Right forelimb (tissue), 1 donor: ENCODE measurements around the gene ARHGEF10L.

Experiments
- DNase-seq: peaks from one replicate; pipeline ENCODE4 v3.0.0-alpha.2; 2018

Gene ARHGEF10L

DNA sequence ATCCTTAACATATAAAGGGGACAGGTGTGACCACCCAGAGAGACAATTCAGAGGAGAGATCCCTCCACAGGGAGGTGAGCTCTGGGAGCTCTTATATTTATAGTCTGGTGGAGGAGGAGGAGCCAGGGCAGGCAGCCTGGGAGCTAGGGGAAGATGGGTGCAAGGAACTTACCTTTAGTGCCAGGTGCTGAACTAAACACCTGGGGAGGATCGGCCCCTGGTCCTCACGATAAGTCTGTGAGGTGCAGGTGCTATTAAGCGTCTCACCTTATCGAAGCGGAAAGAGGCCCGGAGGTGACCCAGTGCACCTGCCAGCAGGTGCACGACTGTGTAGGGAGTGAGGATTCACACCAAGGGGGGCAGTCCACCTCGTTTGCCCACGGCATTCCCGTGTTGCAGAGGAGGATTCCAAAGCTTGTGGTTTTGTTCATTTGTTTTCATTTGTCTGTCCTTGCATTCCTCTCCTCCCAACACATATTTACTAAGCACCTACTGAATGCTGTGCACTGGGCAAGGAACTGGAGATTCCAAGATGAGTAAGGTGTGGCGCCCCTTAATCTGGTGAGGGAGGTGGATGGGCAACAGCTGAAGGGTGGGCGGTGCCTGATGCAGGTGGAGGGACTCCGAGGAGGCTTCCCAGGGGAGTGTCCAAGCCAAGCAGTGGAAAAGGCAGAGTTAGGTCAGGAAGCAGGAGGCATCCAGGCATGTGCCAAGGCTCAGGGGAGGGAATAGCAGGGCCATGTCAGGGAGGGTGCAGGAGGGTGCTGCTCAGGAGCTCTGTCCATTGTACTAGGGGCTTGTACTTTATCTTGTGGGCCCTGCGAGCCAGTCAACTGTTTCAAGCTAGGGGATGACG, 11.5 kb downstream of the ARHGEF10L start:
- no peak for DNase-seq

GRCh38 chr1:17551755-17552234, 12.3 kb downstream of the ARHGEF10L start:
- no peak for DNase-seq

DNA sequence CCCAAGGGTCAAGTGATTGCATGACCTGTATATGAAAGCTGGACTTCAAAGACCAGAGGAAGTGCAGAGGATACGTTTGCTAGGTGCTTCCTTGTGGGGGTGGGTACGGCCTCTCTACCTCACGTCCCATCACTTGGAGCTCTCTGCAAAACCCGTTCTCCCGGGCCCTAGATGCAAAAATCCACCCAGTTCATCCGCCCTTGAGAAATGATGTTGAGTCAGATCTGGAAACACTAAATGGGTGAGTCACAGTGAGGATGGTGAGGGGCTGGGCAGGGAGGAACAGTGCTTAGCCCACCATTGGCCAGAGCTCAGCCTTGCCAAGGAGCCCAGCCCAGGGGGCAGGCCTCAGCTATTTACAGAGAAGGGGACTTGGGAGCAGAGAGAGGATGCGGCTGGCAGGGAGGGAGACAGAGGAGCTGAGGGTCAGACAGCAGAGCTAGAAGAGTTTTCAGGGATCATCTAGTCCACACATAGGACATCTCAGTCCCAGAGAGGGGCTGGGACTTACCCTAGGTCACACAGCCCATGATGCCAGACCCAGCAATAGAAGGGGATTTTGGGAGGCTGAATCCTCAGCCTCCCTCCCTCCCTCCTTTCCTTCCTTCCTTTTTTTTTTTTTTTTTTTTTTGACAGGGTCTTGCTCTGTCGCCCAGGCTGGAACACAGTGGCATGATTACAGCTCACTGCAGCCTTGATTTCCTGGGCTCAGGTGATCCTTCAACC, 14.6 kb downstream of the ARHGEF10L start:
- no peak for DNase-seq

GRCh38 chr1:17554954-17555353, 15.5 kb downstream of the ARHGEF10L start:
- no peak for DNase-seq

DNA sequence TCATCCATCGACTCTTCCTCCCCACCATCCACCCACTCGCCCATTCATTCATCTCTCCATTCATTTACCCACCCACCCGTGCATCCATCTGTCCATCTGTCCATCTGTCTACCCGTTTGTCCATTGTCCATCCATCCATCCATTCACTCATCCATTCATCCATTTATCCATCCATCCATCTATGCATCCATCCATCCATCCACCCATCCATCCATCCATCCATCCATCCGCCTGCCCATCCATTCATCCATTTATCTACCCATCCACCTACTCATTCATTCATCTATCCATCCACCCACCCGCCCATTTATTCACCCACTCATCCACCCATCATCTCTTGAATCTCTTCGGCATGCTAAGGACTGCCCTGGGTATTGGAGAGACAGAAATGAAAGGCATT, 18.5 kb downstream of the ARHGEF10L start:
- DNase-seq, result no peak

- DNase-seq, result no peak
These were observed 19.0 kb downstream of the ARHGEF10L start for GRCh38 chr1:17558541-17558940.

GRCh38 chr1:17558954-17559614, 19.6 kb downstream of the ARHGEF10L start:
- no peak for DNase-seq

- no peak for DNase-seq
These were observed 20.3 kb downstream of the ARHGEF10L start for GRCh38 chr1:17559615-17560419.

DNA sequence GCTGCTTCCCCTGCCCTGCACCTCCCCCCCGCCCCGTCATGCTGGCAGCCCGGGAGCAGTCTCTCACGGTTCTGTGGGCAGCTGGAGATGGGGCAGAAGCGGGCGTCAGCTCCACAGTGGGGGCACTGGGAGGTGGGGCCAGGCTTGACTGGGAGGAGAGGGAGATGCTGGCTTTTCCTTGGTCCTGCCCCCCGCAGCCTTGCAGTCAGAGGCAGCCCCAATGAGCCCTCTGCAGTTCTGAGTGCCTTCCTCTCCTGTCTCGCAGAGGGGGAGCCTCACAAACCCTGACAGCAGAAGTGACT, 21.7 kb downstream of the ARHGEF10L start:
- DNase-seq, result no peak

- DNase-seq, result no peak
These were observed 22.1 kb downstream of the ARHGEF10L start for GRCh38 chr1:17561561-17561985.

GRCh38 chr1:17562375-17562774, 22.9 kb downstream of the ARHGEF10L start:
- no peak for DNase-seq

GRCh38 chr1:17563494-17564281, 24.2 kb downstream of the ARHGEF10L start:
- no peak for DNase-seq

GRCh38 chr1:17564458-17565393, 25.2 kb downstream of the ARHGEF10L start:
- DNase-seq, result no peak

GRCh38 chr1:17565461-17566252, 26.2 kb downstream of the ARHGEF10L start:
- DNase-seq, result no peak

DNA sequence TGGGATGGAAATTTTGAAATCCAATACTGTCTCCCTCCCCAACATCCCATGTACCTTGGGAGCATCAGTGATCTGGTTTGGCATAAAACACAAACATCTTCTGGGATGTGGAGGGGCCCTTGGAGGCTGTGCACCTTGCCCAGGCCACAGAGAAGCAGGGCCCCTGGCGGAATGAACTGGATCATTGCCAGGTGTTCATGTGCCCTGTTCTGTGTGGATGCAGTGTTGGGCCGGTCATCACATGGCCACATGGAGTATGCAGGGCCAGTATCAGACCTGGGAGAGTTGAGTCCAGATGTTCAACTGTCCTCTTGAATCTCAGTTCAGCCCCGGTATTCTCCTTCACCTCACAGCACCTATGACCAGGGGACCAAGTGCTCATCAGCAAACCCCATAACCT, 26.9 kb downstream of the ARHGEF10L start:
- DNase-seq, result no peak

GRCh38 chr1:17566892-17567291, 27.4 kb downstream of the ARHGEF10L start:
- DNase-seq, result no peak

DNA sequence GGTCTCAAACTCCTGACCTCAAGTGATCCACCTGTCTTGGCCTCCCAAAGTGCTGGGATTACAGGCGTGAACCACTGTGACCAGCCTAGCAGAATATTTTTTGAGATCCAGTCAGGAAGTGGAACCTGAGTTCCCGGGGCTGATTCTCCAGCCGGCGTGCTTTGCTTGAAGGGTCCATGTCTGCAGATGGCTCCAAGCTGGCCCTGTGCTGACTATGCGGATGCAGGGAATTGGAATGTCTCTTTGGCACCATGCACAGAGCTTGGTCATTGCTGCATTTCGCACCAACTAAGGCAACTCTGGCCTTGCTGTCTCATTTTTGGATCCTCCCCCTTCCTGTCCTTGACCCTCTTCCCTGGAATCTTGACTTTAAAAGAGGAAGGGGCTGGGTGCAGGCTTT, 28.1 kb downstream of the ARHGEF10L start:
- no peak for DNase-seq

DNA sequence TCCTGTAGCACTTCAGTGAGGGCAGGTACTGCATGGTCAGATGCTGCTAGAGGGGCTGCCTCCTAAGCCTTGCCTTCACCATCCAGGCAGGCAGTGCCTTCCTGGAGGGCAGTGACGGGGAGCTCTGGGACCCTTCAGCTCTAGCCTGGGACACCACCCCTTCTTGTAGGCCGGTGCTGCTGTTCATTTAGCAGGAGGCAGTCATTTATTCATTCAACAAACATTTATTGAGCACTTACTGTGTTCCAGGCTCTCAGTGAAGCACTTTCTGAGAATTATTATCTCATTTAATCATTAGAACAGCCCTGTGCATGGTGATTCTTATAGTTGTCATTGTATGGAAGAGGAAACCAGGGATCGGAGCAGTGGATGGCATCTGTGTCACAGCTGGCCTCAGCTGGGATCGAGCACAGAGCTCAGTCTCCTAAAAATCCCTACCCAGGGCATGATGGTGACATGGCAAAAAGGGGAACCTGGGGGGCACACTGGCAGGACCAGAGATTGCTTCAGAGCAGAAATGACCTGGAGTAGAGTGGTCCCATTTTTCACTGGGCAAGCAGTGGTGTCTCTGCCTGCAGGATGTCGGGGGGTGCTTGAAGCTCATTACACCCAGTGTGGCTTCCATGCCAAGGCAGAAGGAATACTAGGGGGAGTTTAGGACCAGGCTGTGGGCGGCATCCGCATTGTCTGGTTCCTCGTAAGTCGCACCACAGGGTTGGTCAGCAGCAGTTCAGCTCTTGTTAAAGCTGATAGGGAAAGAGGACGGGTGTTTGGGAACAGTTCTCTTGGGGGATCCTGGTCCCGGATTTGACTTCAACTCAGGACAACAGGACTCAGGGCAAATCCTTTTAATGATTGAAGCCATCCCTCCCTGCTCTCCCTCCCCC, 28.8 kb downstream of the ARHGEF10L start:
- DNase-seq, result no peak
